ENCODE results near the gene TMEM63C. TPM values are rescaled to one million over a fixed set of nuclear protein-coding genes. Genes with fewer than 3 reads are reported as not detected.

Gene TMEM63C
- total RNA-seq, 1 donor from 2014 or later: 4.6 TPM

DNA sequence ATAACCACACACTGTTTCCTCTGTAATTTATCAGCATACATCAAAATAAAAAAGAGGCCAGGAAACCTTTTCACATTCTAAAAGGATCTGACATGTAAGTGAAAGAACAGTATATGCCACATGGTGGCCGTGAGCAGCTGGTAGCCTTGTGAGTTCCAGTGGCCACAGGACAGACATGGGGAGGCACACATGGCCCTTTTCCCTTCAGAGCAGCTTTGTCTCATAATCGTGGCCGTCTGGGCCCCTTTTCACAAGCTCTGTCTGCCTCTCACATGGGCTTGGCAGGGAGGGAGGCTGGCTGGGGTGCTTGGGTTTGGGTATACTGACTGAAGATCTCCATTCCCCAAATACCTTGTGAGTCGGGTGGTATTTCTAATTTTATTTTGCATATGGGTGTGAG lies 38.5 kb upstream of the TMEM63C start:
- Mint-ChIP-seq H3K9me3 (no peaks in the 10 kb centered on the region), H3K27me3 (peaks cover 86% of the 10 kb centered on the region), H3K4me1 (ENCODE audit: unreplicated experiment) (peaks cover 9% of the 10 kb centered on the region), H3K36me3 (no peaks in the 10 kb centered on the region), H3K4me3 (peak overlapping the region; percentile 56), H3K27ac (no peak overlapping the region)
- TF ChIP-seq, protein P1, sequence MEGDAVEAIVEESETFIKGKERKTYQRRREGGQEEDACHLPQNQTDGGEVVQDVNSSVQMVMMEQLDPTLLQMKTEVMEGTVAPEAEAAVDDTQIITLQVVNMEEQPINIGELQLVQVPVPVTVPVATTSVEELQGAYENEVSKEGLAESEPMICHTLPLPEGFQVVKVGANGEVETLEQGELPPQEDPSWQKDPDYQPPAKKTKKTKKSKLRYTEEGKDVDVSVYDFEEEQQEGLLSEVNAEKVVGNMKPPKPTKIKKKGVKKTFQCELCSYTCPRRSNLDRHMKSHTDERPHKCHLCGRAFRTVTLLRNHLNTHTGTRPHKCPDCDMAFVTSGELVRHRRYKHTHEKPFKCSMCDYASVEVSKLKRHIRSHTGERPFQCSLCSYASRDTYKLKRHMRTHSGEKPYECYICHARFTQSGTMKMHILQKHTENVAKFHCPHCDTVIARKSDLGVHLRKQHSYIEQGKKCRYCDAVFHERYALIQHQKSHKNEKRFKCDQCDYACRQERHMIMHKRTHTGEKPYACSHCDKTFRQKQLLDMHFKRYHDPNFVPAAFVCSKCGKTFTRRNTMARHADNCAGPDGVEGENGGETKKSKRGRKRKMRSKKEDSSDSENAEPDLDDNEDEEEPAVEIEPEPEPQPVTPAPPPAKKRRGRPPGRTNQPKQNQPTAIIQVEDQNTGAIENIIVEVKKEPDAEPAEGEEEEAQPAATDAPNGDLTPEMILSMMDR (conservative IDR thresholded peaks at IDR 0.05): no peak
- no peak for DNase-seq (ENCODE audit: extremely low spot score, unreplicated experiment)

GRCh38 chr14:77144412-77145115 lies 37.0 kb upstream of the TMEM63C start:
- Mint-ChIP-seq H3K27me3 (peaks cover 83% of the 10 kb centered on the region), H3K36me3 (no peaks in the 10 kb centered on the region), H3K27ac (no peak overlapping the region), H3K9me3 (no peaks in the 10 kb centered on the region), H3K4me1 (ENCODE audit: unreplicated experiment) (peaks cover 5% of the 10 kb centered on the region), H3K4me3 (no peak overlapping the region)
- DNase-seq (ENCODE audit: extremely low spot score, unreplicated experiment): no peak
- TF ChIP-seq, protein P1 (conservative IDR thresholded peaks at IDR 0.05): no peak

- Mint-ChIP-seq H3K4me3 (no peak overlapping the region), H3K36me3 (no peaks in the 10 kb centered on the region), H3K4me1 (ENCODE audit: unreplicated experiment) (no peaks in the 10 kb centered on the region), H3K9me3 (no peaks in the 10 kb centered on the region), H3K27ac (no peak overlapping the region), H3K27me3 (peaks cover 78% of the 10 kb centered on the region)
- DNase-seq (ENCODE audit: extremely low spot score, unreplicated experiment): no peak
- TF ChIP-seq, protein P1 (conservative IDR thresholded peaks at IDR 0.05): no peak
Observed at GRCh38 chr14:77145975-77146740, 35.4 kb upstream of the TMEM63C start.

DNA sequence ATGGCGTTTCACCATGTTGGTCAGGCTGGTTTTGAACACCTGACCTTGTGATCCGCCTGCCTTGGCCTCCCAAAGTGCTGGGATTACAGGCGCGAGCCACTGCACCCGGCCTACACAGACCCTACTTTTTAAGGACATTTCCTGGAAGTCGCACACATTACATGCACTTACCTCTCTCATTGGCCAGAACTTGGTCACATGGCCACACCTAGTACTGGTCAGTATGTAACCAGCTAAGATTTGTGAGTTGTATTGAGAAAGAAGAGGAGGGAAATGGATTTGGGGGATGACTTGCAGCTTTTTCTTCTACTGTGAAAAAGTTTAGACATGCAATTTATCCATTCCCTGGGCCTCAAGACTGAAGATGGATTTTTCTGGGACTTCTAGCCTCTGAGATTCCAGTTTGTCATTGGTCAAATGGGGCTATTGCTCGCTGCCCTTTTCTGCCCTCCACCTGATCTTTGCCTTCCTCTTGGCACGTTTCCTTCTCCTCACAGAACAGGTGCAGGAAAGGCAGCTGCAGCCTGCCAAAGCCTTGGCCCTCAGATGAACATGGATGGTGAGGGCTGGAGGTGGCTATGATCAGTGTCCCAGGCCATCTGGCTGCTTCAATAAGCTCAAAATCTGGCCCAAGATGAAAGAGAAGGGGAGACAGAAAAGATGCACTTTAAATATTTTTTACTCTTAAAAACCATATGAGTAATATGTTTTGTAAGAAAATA lies 32.9 kb upstream of the TMEM63C start:
- no peaks in the 10 kb centered on the region for H3K36me3 Mint-ChIP-seq
- DNase-seq (ENCODE audit: extremely low spot score, unreplicated experiment): no peak
- H3K9me3 Mint-ChIP-seq: no peaks in the 10 kb centered on the region
- peaks cover 65% of the 10 kb centered on the region for H3K27me3 Mint-ChIP-seq
- TF ChIP-seq, protein P1 (conservative IDR thresholded peaks at IDR 0.05): no peak
- H3K27ac Mint-ChIP-seq: no peak overlapping the region
- H3K4me1 Mint-ChIP-seq (ENCODE audit: unreplicated experiment): no peaks in the 10 kb centered on the region
- H3K4me3 Mint-ChIP-seq: no peak overlapping the region

DNA sequence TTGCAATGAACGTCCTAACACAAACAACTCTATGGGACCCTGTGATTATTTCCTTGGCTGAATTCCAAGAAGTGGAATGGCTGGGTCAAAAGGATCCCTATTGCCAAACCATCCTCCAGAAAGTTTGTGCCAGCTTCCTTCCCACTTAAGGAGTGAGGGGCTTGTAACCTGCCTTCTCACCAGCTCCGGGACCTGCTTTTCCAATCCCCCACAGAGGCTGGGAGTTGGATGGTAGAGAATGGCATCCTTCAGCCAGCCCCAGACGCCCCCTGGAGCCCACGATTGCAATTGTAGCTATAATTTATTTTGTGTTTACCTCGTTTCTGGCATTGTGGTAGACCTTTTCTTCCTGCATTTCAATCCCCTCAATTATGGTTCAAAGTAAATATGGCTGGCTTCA lies 30.4 kb upstream of the TMEM63C start:
- Mint-ChIP-seq H3K9me3 (no peaks in the 10 kb centered on the region), H3K4me1 (ENCODE audit: unreplicated experiment) (no peaks in the 10 kb centered on the region), H3K36me3 (no peaks in the 10 kb centered on the region), H3K4me3 (no peak overlapping the region), H3K27ac (no peak overlapping the region), H3K27me3 (peaks cover 61% of the 10 kb centered on the region)
- DNase-seq (ENCODE audit: extremely low spot score, unreplicated experiment): no peak
- TF ChIP-seq, protein P1 (conservative IDR thresholded peaks at IDR 0.05): peak; percentile 77

Data from type B pancreatic cell (in vitro differentiated cells).